Spinal cord (tissue), 10 donors: ENCODE results near the gene TSACC. TPM values are rescaled to one million over a fixed set of nuclear protein-coding genes. Genes with fewer than 3 reads are reported as not detected.
A peak's percentile ranks its signal among the peaks of the same experiment; 100 is the strongest.
"Not testable (repeated sequence)": the region's sequence is repeated elsewhere in the genome, so short reads cannot be mapped to it uniquely, and the experiment has no call there.

Source experiments
- DNase-seq, 6 donors: peaks; one replicate each; pipeline versions ENCODE4 v3.0.0 to v3.0.0-alpha.2; 2013 to 2015; ENCODE audit warnings: low spot score in 6 of 6, low read depth in 4 of 6
- H3K27ac ChIP-seq: one replicate; pipeline ENCODE4 v1.5.1; 2013; ENCODE audit warnings: low read depth, low read length, control low read depth
- H3K27me3 ChIP-seq: one replicate; pipeline ENCODE4 v1.6.1; 2013; ENCODE audit warnings: low read length; ENCODE audit not compliant: control insufficient read depth, insufficient read depth
- H3K36me3 ChIP-seq: one replicate; pipeline ENCODE4 v1.6.1; 2013; ENCODE audit warnings: low read length; ENCODE audit not compliant: control insufficient read depth, insufficient read depth
- H3K4me1 ChIP-seq: one replicate; pipeline ENCODE4 v1.6.1; 2013; ENCODE audit warnings: low read length; ENCODE audit not compliant: control insufficient read depth, insufficient read depth
- H3K4me3 ChIP-seq: one replicate; pipeline ENCODE4 v1.5.1; 2013; ENCODE audit warnings: low read depth, low read length, control low read depth
- H3K9me3 ChIP-seq: one replicate; pipeline ENCODE4 v1.6.1; 2013; ENCODE audit warnings: low read length; ENCODE audit not compliant: control insufficient read depth, insufficient read depth
- WGBS: methylation state at CpG from one replicate; pipeline ENCODE4 v1.1.5; 2013; ENCODE audit warnings: missing lambda C conversion rate; ENCODE audit not compliant: insufficient coverage; 5-methylcytosine and 5-hydroxymethylcytosine counted together
- polyA plus RNA-seq, 2 donors: library from polyadenylated mRNA; unstranded; fragments of 120-200 nt; gene quantifications; one replicate each; pipeline ENCODE4 v1.2.1, GENCODE V29; 2013; ENCODE audit not compliant: insufficient read length in 2 of 2
- total RNA-seq, 2 donors: library from RNA; depleted of rRNA in 1 of 2; stranded (reverse); fragments of 120-200 nt in 1 of 2; fragments of >200 nt in 1 of 2; gene quantifications; one replicate each; pipeline versions ENCODE4 v1.2.3 to v1.2.4, GENCODE V29; 2013 to 2014
- donor health status: healthy.

The TSACC gene
- total and polyA plus RNA-seq, 4 donors, result 0.79 to 1.7 TPM; not detected in 2

- H3K4me1 ChIP-seq, result no peaks in the 10 kb centered on the region
- no peaks in the 10 kb centered on the region for H3K9me3 ChIP-seq
- WGBS, result no CpG with 5 or more reads among the region's 3 CpGs
- H3K27me3 ChIP-seq, result no peaks in the 10 kb centered on the region
- DNase-seq, result no peak
- no peak overlapping the region for H3K4me3 ChIP-seq
- H3K36me3 ChIP-seq, result no peaks in the 10 kb centered on the region
- H3K27ac ChIP-seq, result no peak overlapping the region
Measured at GRCh38 chr1:156344409-156344808, 6.1 kb downstream of the TSACC start.

- not testable (repeated sequence) for H3K4me3 ChIP-seq, H3K4me1 ChIP-seq, H3K27ac ChIP-seq, H3K27me3 ChIP-seq, H3K36me3 ChIP-seq, H3K9me3 ChIP-seq, DNase-seq
- WGBS, result no CpG with 5 or more reads among the region's 2 CpGs
Measured at GRCh38 chr1:156346035-156346434, 7.7 kb downstream of the TSACC start.

GRCh38 chr1:156346636-156347035, 8.3 kb downstream of the TSACC start:
- Histone ChIP-seq H3K27me3 (no peaks in the 10 kb centered on the region), H3K4me1 (no peaks in the 10 kb centered on the region), H3K9me3 (no peaks in the 10 kb centered on the region), H3K27ac (no peak overlapping the region), H3K36me3 (no peaks in the 10 kb centered on the region), H3K4me3 (no peak overlapping the region)
- DNase-seq, result peak in 1 of 6 donors; percentile 37
- WGBS, result 14% methylated on average over 1 of the region's 2 CpGs

GRCh38 chr1:156347331-156347730, 9.0 kb downstream of the TSACC start:
- WGBS, result 100% methylated on average over 1 of the region's 4 CpGs
- Histone ChIP-seq H3K36me3 (no peaks in the 10 kb centered on the region), H3K27me3 (no peaks in the 10 kb centered on the region), H3K4me1 (no peaks in the 10 kb centered on the region), H3K27ac (no peak overlapping the region), H3K9me3 (no peaks in the 10 kb centered on the region), H3K4me3 (no peak overlapping the region)
- DNase-seq, result peak in 1 of 6 donors; percentile 22

GRCh38 chr1:156352481-156352880, 14.2 kb downstream of the TSACC start:
- not testable (repeated sequence) for DNase-seq, H3K27ac ChIP-seq, H3K4me1 ChIP-seq, H3K4me3 ChIP-seq, H3K36me3 ChIP-seq, H3K9me3 ChIP-seq, H3K27me3 ChIP-seq
- WGBS, result 90% methylated on average over 9 of the region's 13 CpGs

- Histone ChIP-seq H3K36me3 (no peaks in the 10 kb centered on the region), H3K27me3 (peaks cover 9% of the 10 kb centered on the region), H3K27ac (no peak overlapping the region), H3K9me3 (no peaks in the 10 kb centered on the region), H3K4me1 (peaks cover 23% of the 10 kb centered on the region), H3K4me3 (no peak overlapping the region)
- DNase-seq, result no peak
- WGBS, result 84% methylated on average over 4 of the region's 6 CpGs
Measured at GRCh38 chr1:156356262-156356874, 18.0 kb downstream of the TSACC start.

- Histone ChIP-seq H3K27me3 (peaks cover 9% of the 10 kb centered on the region), H3K36me3 (no peaks in the 10 kb centered on the region), H3K4me3 (no peak overlapping the region), H3K9me3 (no peaks in the 10 kb centered on the region), H3K4me1 (peaks cover 23% of the 10 kb centered on the region), H3K27ac (no peak overlapping the region)
- peak in 2 of 6 donors; percentile 35 to 60 for DNase-seq
- 13% methylated on average over 20 of the region's 22 CpGs for WGBS
Measured at GRCh38 chr1:156356875-156357534, 18.7 kb downstream of the TSACC start.

- H3K27ac ChIP-seq, result no peak overlapping the region
- DNase-seq, result no peak
- H3K4me3 ChIP-seq, result no peak overlapping the region
- WGBS, result no CpG with 5 or more reads among the region's 2 CpGs
- peaks cover 23% of the 10 kb centered on the region for H3K4me1 ChIP-seq
- no peaks in the 10 kb centered on the region for H3K36me3 ChIP-seq
- H3K27me3 ChIP-seq, result peaks cover 9% of the 10 kb centered on the region
- H3K9me3 ChIP-seq, result no peaks in the 10 kb centered on the region
Measured at GRCh38 chr1:156357977-156358376, 19.7 kb downstream of the TSACC start.

GRCh38 chr1:156358641-156359040, 20.3 kb downstream of the TSACC start:
- Histone ChIP-seq H3K4me3 (no peak overlapping the region), H3K9me3 (no peaks in the 10 kb centered on the region), H3K4me1 (peaks cover 23% of the 10 kb centered on the region), H3K27ac (peak overlapping the region; percentile 61), H3K36me3 (no peaks in the 10 kb centered on the region), H3K27me3 (peaks cover 9% of the 10 kb centered on the region)
- peak in 5 of 6 donors; percentile 62 to 91 (median 78) for DNase-seq
- 38% methylated on average over 1 of the region's 1 CpG for WGBS

- WGBS, result 75% methylated on average over 2 of the region's 3 CpGs
- Histone ChIP-seq H3K27ac (peak overlapping the region; percentile 61), H3K9me3 (no peaks in the 10 kb centered on the region), H3K4me3 (no peak overlapping the region), H3K27me3 (peaks cover 9% of the 10 kb centered on the region), H3K4me1 (peaks cover 23% of the 10 kb centered on the region), H3K36me3 (no peaks in the 10 kb centered on the region)
- no peak for DNase-seq
Measured at GRCh38 chr1:156359249-156359648, 20.9 kb downstream of the TSACC start.
